ENCODE results near the gene HSPB8. TPM values are rescaled to one million over a fixed set of nuclear protein-coding genes. Genes with fewer than 3 reads are reported as not detected.

HSPB8 gene, protein sequence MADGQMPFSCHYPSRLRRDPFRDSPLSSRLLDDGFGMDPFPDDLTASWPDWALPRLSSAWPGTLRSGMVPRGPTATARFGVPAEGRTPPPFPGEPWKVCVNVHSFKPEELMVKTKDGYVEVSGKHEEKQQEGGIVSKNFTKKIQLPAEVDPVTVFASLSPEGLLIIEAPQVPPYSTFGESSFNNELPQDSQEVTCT
- total RNA-seq: 47.9 TPM
- long read RNA-seq, transcript HSPB8-201 (3 exons, 2,152 nt): major isoform, 134 of 135 reads
- long read RNA-seq, partial matches to known transcripts: 0 of 135 reads
- long read RNA-seq, other reads (novel, unspliced or antisense): 1 of 135 reads

- peak; percentile 92 to 96 for ATAC-seq
- no peaks in the 10 kb centered on the region for H3K36me3 ChIP-seq
- H3K4me1 ChIP-seq: peaks cover 35% of the 10 kb centered on the region
- DNase-seq: peak; percentile 93
- intact Hi-C loops (cut with DNase I): no loop called here
- no peak for TF ChIP-seq CTCF (IDR thresholded peaks at IDR 0.05)
- peak within 1 kb of the TSS; percentile 73 for H3K4me3 ChIP-seq
- no peaks in the 10 kb centered on the region for H3K27me3 ChIP-seq (ENCODE audit: low read depth)
- H3K9me3 ChIP-seq: no peaks in the 10 kb centered on the region
- H3K27ac ChIP-seq: peak within 1 kb of the TSS; percentile 86
Measured at GRCh38 chr12:119178544-119179334, at the start of gene HSPB8. Gene HSPB8, plus strand, starts transcription at chr12:119178931. Its CDS starts 382 bp downstream, at chr12:119179313.

GRCh38 chr12:119129827-119130434 lies 48.8 kb upstream of the HSPB8 start:
- no peak for TF ChIP-seq CTCF (IDR thresholded peaks at IDR 0.05)
- intact Hi-C loops (cut with DNase I): no loop called here
- Histone ChIP-seq H3K36me3 (no peaks in the 10 kb centered on the region), H3K27ac (no peak overlapping the region), H3K27me3 (ENCODE audit: low read depth) (no peaks in the 10 kb centered on the region), H3K9me3 (no peaks in the 10 kb centered on the region), H3K4me1 (no peaks in the 10 kb centered on the region), H3K4me3 (no peak overlapping the region)
- DNase-seq: no peak
- ATAC-seq: no peak

GRCh38 chr12:119130523-119130922 lies 48.2 kb upstream of the HSPB8 start:
- H3K4me3 ChIP-seq: no peak overlapping the region
- H3K4me1 ChIP-seq: no peaks in the 10 kb centered on the region
- ATAC-seq: no peak
- H3K36me3 ChIP-seq: no peaks in the 10 kb centered on the region
- DNase-seq: no peak
- no peak for TF ChIP-seq CTCF (IDR thresholded peaks at IDR 0.05)
- H3K9me3 ChIP-seq: no peaks in the 10 kb centered on the region
- no peak overlapping the region for H3K27ac ChIP-seq
- no peaks in the 10 kb centered on the region for H3K27me3 ChIP-seq (ENCODE audit: low read depth)
- intact Hi-C loops (cut with DNase I): no loop called here

DNA sequence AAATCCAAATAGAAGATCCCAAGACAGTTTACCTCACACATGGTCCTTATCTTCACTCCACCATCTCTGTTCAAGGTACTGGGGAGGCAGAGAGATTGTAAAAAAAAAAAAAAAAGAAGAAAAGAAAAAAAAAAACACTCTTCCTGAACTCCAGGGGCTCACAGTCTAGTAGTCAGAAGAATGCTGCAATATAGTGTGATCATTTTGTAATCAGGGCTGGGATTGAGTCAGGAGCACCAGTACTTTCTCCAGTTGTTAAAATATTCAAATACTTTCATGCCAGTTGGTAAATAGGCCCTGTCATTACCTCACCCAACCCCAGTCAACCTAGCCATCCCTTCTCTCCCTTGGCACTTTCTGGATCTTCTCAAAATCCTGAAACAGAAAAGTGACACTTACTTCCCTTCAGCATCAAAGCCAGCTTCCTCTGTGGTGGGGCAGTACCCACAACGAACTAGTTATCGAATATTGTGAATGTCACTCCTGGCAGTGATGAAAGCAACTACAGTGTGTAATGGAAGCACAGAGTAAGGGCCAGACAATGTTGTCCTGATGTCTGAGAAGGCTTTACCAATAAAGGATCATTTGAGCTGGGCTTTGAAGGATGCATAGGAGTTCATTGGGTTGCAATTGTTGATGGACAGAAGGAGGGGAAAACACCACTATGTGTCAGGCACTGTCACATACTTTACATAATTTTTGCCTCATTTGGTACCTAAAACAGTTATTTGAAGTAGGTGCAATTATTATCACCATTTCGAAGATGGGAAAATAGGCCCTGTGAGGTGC lies 44.3 kb upstream of the HSPB8 start:
- no peak overlapping the region for H3K4me3 ChIP-seq
- no peak for TF ChIP-seq CTCF (IDR thresholded peaks at IDR 0.05)
- no peak for DNase-seq
- H3K36me3 ChIP-seq: no peaks in the 10 kb centered on the region
- H3K27me3 ChIP-seq (ENCODE audit: low read depth): no peaks in the 10 kb centered on the region
- no peak overlapping the region for H3K27ac ChIP-seq
- ATAC-seq: no peak
- H3K4me1 ChIP-seq: no peaks in the 10 kb centered on the region
- intact Hi-C loops (cut with DNase I): no loop called here
- no peaks in the 10 kb centered on the region for H3K9me3 ChIP-seq

- DNase-seq: no peak
- Histone ChIP-seq H3K36me3 (no peaks in the 10 kb centered on the region), H3K4me3 (no peak overlapping the region), H3K4me1 (no peaks in the 10 kb centered on the region), H3K9me3 (no peaks in the 10 kb centered on the region), H3K27me3 (ENCODE audit: low read depth) (no peaks in the 10 kb centered on the region), H3K27ac (no peak overlapping the region)
- TF ChIP-seq CTCF (IDR thresholded peaks at IDR 0.05): no peak
- intact Hi-C loops (cut with DNase I): no loop called here
- no peak for ATAC-seq
Measured at GRCh38 chr12:119136811-119137410, 41.8 kb upstream of the HSPB8 start.

All from lower lobe of right lung (tissue), 2 donors.